ENCODE data around the gene POGLUT2.

DNA sequence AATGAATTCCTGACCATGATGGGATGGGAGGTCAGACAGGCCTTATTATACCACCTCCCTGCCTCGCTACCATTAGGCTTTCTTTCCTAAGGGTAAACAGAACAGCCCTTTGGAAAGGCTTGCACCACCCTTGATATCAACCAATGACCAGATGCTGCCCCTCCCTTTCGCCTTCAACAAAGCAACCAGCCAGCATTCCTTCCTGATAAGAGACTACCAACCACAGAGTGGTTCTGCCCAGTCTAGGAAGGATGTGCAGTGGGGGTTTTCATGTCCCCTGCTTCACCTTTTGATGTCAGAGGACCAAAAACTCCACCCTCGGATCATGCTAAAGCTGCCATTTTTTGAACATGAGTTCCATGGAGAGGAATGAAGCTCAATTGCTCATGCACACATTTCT, 46.9 kb downstream of the POGLUT2 start:
- TF ChIP-seq CTCF (IDR thresholded peaks at IDR 0.05) = no peak
- TF ChIP-seq POLR2A (IDR thresholded peaks at IDR 0.05) = no peak

Measured in body of pancreas (tissue), 4 donors.